ENCODE data around the gene NEK9. TPM values are rescaled to one million over a fixed set of nuclear protein-coding genes. Genes with fewer than 3 reads are reported as not detected.

Gene NEK9
- total and polyA plus RNA-seq, 2 donors (not counting 3 experiments of a cell fraction or from before 2014, with no cell fraction given): 22.1 to 65.1 TPM

GRCh38 chr14:75046899-75047298, 79.9 kb downstream of the NEK9 start:
- Histone ChIP-seq H4K20me1 (replicated peaks; ENCODE audit: control insufficient read depth, extremely low read depth, insufficient read depth, low read length) (no peaks in the 10 kb centered on the region), H3K36me3 (ENCODE audit: control insufficient read depth in 2 of 2, extremely low read depth in 1 of 2, insufficient read depth in 2 of 2, low read length in 2 of 2) (no peaks in the 10 kb centered on the region), H3K4me1 (ENCODE audit: control insufficient read depth, extremely low read depth, insufficient read depth, low read length) (peaks cover 27% of the 10 kb centered on the region), H3K27me3 (ENCODE audit: control insufficient read depth in 2 of 2, insufficient read depth in 2 of 2, low read length in 2 of 2) (no peaks in the 10 kb centered on the region), H3K4me3 (replicated peaks in 1 of 3; ENCODE audit: insufficient read depth in 1 of 3, low read depth in 1 of 3, low read length in 3 of 3) (no peak overlapping the region), H3K9me3 (replicated peaks; ENCODE audit: control insufficient read depth, insufficient read depth, low read length) (no peaks in the 10 kb centered on the region), H2AFZ (ENCODE audit: low read depth, low read length) (no peak overlapping the region), H3K27ac (ENCODE audit: insufficient read depth, low read depth, low read length) (no peak overlapping the region), H3K9me1 (replicated peaks; ENCODE audit: control insufficient read depth, extremely low read depth, insufficient read depth, low read length) (no peaks in the 10 kb centered on the region), H3K4me2 (ENCODE audit: insufficient read depth, low read length) (peak overlapping the region; percentile 6), H3K79me2 (ENCODE audit: control insufficient read depth, insufficient read depth, low read length) (peaks cover 7% of the 10 kb centered on the region), H3K9ac (replicated peaks; ENCODE audit: extremely low read depth, insufficient read depth, low read length) (no peak overlapping the region)
- CTCF ChIA-PET: no interaction called here
- FAIRE-seq: no peak
- TF ChIP-seq MAX (IDR thresholded peaks at IDR 0.05; ENCODE audit: insufficient read depth, insufficient read length) (no peak), FOS (IDR thresholded peaks at IDR 0.05; ENCODE audit: borderline replicate concordance, insufficient read depth, low read length) (peak; percentile 72), JUN (IDR thresholded peaks at IDR 0.05; ENCODE audit: borderline replicate concordance, insufficient read depth, insufficient read length, low read depth) (no peak)
- intact Hi-C loops (cut with micrococcal nuclease) (loop anchor here (2.0 kb wide), 1 partner anchor 18 kb away; the partner anchor contains the start of gene ACYP1), dilution Hi-C loops (cut with MboI; ENCODE audit: extremely low pct_ligation_motif_present, low sequenced_read_pairs) (no loop called here)
- POLR2A ChIA-PET: no interaction called here
- DNase-seq (ENCODE audit: low read depth, low spot score): peak; percentile 17
- BruUV-seq (replicated peaks): no TSS peak

GRCh38 chr14:75046275-75046674, 80.6 kb downstream of the NEK9 start:
- Histone ChIP-seq H3K27ac (ENCODE audit: insufficient read depth, low read depth, low read length) (no peak overlapping the region), H3K4me1 (ENCODE audit: control insufficient read depth, extremely low read depth, insufficient read depth, low read length) (peaks cover 33% of the 10 kb centered on the region), H3K27me3 (ENCODE audit: control insufficient read depth in 2 of 2, insufficient read depth in 2 of 2, low read length in 2 of 2) (no peaks in the 10 kb centered on the region), H3K9ac (replicated peaks; ENCODE audit: extremely low read depth, insufficient read depth, low read length) (no peak overlapping the region), H3K9me1 (replicated peaks; ENCODE audit: control insufficient read depth, extremely low read depth, insufficient read depth, low read length) (no peaks in the 10 kb centered on the region), H3K4me2 (ENCODE audit: insufficient read depth, low read length) (peak overlapping the region; percentile 6), H3K9me3 (replicated peaks; ENCODE audit: control insufficient read depth, insufficient read depth, low read length) (no peaks in the 10 kb centered on the region), H3K36me3 (ENCODE audit: control insufficient read depth in 2 of 2, extremely low read depth in 1 of 2, insufficient read depth in 2 of 2, low read length in 2 of 2) (no peaks in the 10 kb centered on the region), H4K20me1 (replicated peaks; ENCODE audit: control insufficient read depth, extremely low read depth, insufficient read depth, low read length) (no peaks in the 10 kb centered on the region), H3K79me2 (ENCODE audit: control insufficient read depth, insufficient read depth, low read length) (peaks cover 7% of the 10 kb centered on the region), H3K4me3 (replicated peaks in 1 of 3; ENCODE audit: insufficient read depth in 1 of 3, low read depth in 1 of 3, low read length in 3 of 3) (no peak overlapping the region), H2AFZ (ENCODE audit: low read depth, low read length) (no peak overlapping the region)
- DNase-seq (ENCODE audit: low read depth, low spot score) (no peak), FAIRE-seq (no peak)
- POLR2A ChIA-PET: no interaction called here
- TF ChIP-seq EZH2 (IDR thresholded peaks at IDR 0.05; ENCODE audit: borderline replicate concordance, low read depth, low read length, severe bottlenecking): no peak
- no peak for TF ChIP-seq FOS (IDR thresholded peaks at IDR 0.05; ENCODE audit: borderline replicate concordance, insufficient read depth, low read length)
- TF ChIP-seq GATA2 (IDR thresholded peaks at IDR 0.05; ENCODE audit: insufficient read depth, insufficient read length, low read depth, low read length): no peak
- TF ChIP-seq POLR2AphosphoS5 (IDR thresholded peaks at IDR 0.05; ENCODE audit: insufficient read depth, low read depth, low read length): no peak
- no peak for TF ChIP-seq MYC (IDR thresholded peaks at IDR 0.05; ENCODE audit: low read depth, low read length)
- TF ChIP-seq POLR2A (IDR thresholded peaks at IDR 0.05; ENCODE audit: low read depth, low read length): no peak
- TF ChIP-seq CTCF (IDR thresholded peaks at IDR 0.05; ENCODE audit: extremely low read depth in 1 of 2, insufficient read depth in 1 of 2, low read depth in 1 of 2, low read length in 2 of 2): no peak
- TF ChIP-seq JUN (IDR thresholded peaks at IDR 0.05; ENCODE audit: borderline replicate concordance, insufficient read depth, insufficient read length, low read depth): no peak
- no peak for TF ChIP-seq MAX (IDR thresholded peaks at IDR 0.05; ENCODE audit: insufficient read depth, insufficient read length)
- intact Hi-C loops (cut with micrococcal nuclease): loop anchor here (2.0 kb wide), 1 partner anchor 19 kb away; the partner anchor contains the start of gene ACYP1
- BruUV-seq (replicated peaks): no TSS peak
- CTCF ChIA-PET: no interaction called here
- dilution Hi-C loops (cut with MboI; ENCODE audit: extremely low pct_ligation_motif_present, low sequenced_read_pairs): no loop called here
